T-helper 2 cell (primary cell): ENCODE results near the gene RPS21.
A peak's percentile ranks its signal among the peaks of the same experiment; 100 is the strongest.

Source experiments
- DNase-seq, 5 experiments: peaks; one replicate each; pipeline versions ENCODE4 v3.0.0 to v3.0.0-alpha.2; 2012 to 2022

RPS21 gene

GRCh38 chr20:62381202-62381797, 5.6 kb upstream of the RPS21 start:
- no peak for DNase-seq

GRCh38 chr20:62381842-62382241, 5.1 kb upstream of the RPS21 start:
- no peak for DNase-seq

GRCh38 chr20:62382306-62383198, 4.4 kb upstream of the RPS21 start:
- peak; percentile 46 to 80 (median 67) for DNase-seq

GRCh38 chr20:62387219-62387913, 463 bp downstream of the RPS21 start:
- peak in 1 of 5 experiments; percentile 50 for DNase-seq

- DNase-seq, result no peak
These were observed 1.2 kb downstream of the RPS21 start for GRCh38 chr20:62387933-62388635.

- DNase-seq, result no peak
These were observed 2.1 kb downstream of the RPS21 start for GRCh38 chr20:62388839-62389600.

- no peak for DNase-seq
These were observed 2.7 kb downstream of the RPS21 start for GRCh38 chr20:62389601-62390087.

GRCh38 chr20:62390317-62391164, 3.6 kb downstream of the RPS21 start:
- no peak for DNase-seq

GRCh38 chr20:62391165-62392076, 4.5 kb downstream of the RPS21 start:
- DNase-seq, result no peak

GRCh38 chr20:62392077-62392418, 5.1 kb downstream of the RPS21 start:
- no peak for DNase-seq

- DNase-seq, result no peak
These were observed 5.9 kb downstream of the RPS21 start for GRCh38 chr20:62392621-62393334.

GRCh38 chr20:62393335-62393665, 6.4 kb downstream of the RPS21 start:
- no peak for DNase-seq

- no peak for DNase-seq
These were observed 6.9 kb downstream of the RPS21 start for GRCh38 chr20:62393830-62394229.

- no peak for DNase-seq
These were observed 7.6 kb downstream of the RPS21 start for GRCh38 chr20:62394248-62395245.

- no peak for DNase-seq
These were observed 8.7 kb downstream of the RPS21 start for GRCh38 chr20:62395311-62396242.

GRCh38 chr20:62396367-62397239, 9.7 kb downstream of the RPS21 start:
- no peak for DNase-seq
